Vagina (tissue), 2 donors: ENCODE results near the gene OR51Q1.

Experiments used
- POLR2A ChIP-seq, 2 donors: fragments of 450-650 bp; IDR thresholded peaks; one replicate each; pipeline ENCODE4 v1.6.1; 2017; ENCODE audit warnings: antibody characterized with exemption in 2 of 2, mild to moderate bottlenecking in 2 of 2, moderate library complexity in 2 of 2
- POLR2AphosphoS5 ChIP-seq, 2 donors: sonication (generic); formaldehyde crosslinking; IDR thresholded peaks; one replicate each; pipeline ENCODE4 v1.9.0; 2017; ENCODE audit warnings: antibody characterized with exemption in 2 of 2, mild to moderate bottlenecking in 2 of 2, low read depth in 1 of 2; ENCODE audit not compliant: insufficient read depth in 1 of 2
- TF ChIP-seq, protein P1 (sequence below), 3 experiments: fragments of 450-650 bp in 2 of 3; fragments of 200-600 bp in 1 of 3; sonication (generic) in 1 of 3; IDR thresholded peaks; one replicate each; pipeline ENCODE4 v1.5.1; 2017 to 2019; ENCODE audit warnings: antibody characterized with exemption in 3 of 3, mild to moderate bottlenecking in 2 of 3, moderate library complexity in 2 of 3

DNA sequence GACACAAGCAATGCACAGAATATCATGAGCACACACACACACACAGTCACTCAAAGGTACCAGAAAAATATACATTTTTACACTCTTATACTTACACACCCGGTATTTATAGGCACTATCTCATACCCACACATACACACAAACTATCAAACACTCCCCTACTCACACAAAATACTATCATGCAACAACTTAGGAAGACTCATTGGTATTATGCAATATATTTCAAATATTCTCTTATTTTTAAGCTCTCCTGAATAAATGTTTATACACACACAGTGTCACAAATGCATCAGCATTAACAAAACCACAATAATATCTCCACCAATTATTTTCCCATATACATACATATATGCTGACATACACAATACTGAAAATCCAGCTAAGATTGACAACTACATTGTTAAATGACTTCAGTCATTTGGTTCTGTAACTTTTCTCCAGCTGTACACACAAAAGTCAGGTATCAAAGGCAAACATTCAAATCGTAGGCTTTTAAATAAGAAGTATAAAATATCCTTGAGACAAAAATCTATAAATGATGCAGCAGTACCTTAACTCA is 22.0 kb downstream of the OR51Q1 start:
- TF ChIP-seq, protein P1, sequence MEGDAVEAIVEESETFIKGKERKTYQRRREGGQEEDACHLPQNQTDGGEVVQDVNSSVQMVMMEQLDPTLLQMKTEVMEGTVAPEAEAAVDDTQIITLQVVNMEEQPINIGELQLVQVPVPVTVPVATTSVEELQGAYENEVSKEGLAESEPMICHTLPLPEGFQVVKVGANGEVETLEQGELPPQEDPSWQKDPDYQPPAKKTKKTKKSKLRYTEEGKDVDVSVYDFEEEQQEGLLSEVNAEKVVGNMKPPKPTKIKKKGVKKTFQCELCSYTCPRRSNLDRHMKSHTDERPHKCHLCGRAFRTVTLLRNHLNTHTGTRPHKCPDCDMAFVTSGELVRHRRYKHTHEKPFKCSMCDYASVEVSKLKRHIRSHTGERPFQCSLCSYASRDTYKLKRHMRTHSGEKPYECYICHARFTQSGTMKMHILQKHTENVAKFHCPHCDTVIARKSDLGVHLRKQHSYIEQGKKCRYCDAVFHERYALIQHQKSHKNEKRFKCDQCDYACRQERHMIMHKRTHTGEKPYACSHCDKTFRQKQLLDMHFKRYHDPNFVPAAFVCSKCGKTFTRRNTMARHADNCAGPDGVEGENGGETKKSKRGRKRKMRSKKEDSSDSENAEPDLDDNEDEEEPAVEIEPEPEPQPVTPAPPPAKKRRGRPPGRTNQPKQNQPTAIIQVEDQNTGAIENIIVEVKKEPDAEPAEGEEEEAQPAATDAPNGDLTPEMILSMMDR (IDR thresholded peaks at IDR 0.05), result no peak
- no peak for TF ChIP-seq POLR2AphosphoS5 (IDR thresholded peaks at IDR 0.05; ENCODE audit: insufficient read depth in 1 of 2, low read depth in 1 of 2)
- TF ChIP-seq POLR2A (IDR thresholded peaks at IDR 0.05), result no peak
